Liver (tissue), 9 donors: ENCODE results near the gene WDR27. TPM values are rescaled to one million over a fixed set of nuclear protein-coding genes. Genes with fewer than 3 reads are reported as not detected.

Experiments used
- DNase-seq: peaks from one replicate; pipeline ENCODE4 v3.0.0-alpha.2; 2017; ENCODE audit warnings: low spot score
- H3K27ac ChIP-seq, 2 donors: one replicate each; pipeline ENCODE4 v1.7.0; 2013; ENCODE audit warnings: inconsistent platforms in 2 of 2, low read length in 2 of 2, control low read depth in 1 of 2, low read depth in 1 of 2, mild to moderate bottlenecking in 1 of 2
- H3K27me3 ChIP-seq, 4 donors: one replicate each; pipeline versions ENCODE4 v1.6.1 to v1.7.0; 2013; ENCODE audit warnings: low read length in 3 of 4, inconsistent platforms in 1 of 4, mild to moderate bottlenecking in 1 of 4, moderate library complexity in 1 of 4; ENCODE audit not compliant: control insufficient read depth in 4 of 4, insufficient read depth in 4 of 4
- H3K36me3 ChIP-seq, 4 donors: one replicate each; pipeline versions ENCODE4 v1.6.1 to v1.7.0; 2013; ENCODE audit warnings: low read length in 3 of 4, mild to moderate bottlenecking in 3 of 4, low read depth in 1 of 4, moderate library complexity in 1 of 4; ENCODE audit not compliant: control insufficient read depth in 4 of 4, insufficient read depth in 3 of 4
- H3K4me1 ChIP-seq, 4 donors: one replicate each; pipeline versions ENCODE4 v1.6.1 to v1.7.0; 2013; ENCODE audit warnings: low read length in 3 of 4, mild to moderate bottlenecking in 3 of 4, moderate library complexity in 1 of 4; ENCODE audit not compliant: control insufficient read depth in 4 of 4, insufficient read depth in 4 of 4
- H3K4me3 ChIP-seq, 3 donors: one replicate each; pipeline versions ENCODE4 v1.6.1 to v1.7.0; 2013; ENCODE audit warnings: low read length in 3 of 3, control low read depth in 1 of 3, low read depth in 1 of 3, mild to moderate bottlenecking in 1 of 3
- H3K9ac ChIP-seq, 2 donors: one replicate each; pipeline ENCODE4 v1.7.0; 2013; ENCODE audit warnings: low read length in 2 of 2, mild to moderate bottlenecking in 2 of 2, moderate library complexity in 2 of 2, control low read depth in 1 of 2, low read depth in 1 of 2
- H3K9me3 ChIP-seq, 4 donors: one replicate each; pipeline versions ENCODE4 v1.6.1 to v1.7.0; 2013; ENCODE audit warnings: low read length in 3 of 4; ENCODE audit not compliant: control insufficient read depth in 4 of 4
- ATF3 ChIP-seq: IDR thresholded peaks from 2 replicates; pipeline ENCODE4 v1.6.1; 2016; ENCODE audit warnings: antibody characterized with exemption
- CTCF ChIP-seq: fragments of 150-350 bp; IDR thresholded peaks from 2 replicates; pipeline ENCODE4 v1.5.1; 2017; ENCODE audit warnings: improper control_type of control experiment, low read depth, low read length; ENCODE audit not compliant: missing input control
- EGR1 ChIP-seq, 2 donors: IDR thresholded peaks; 2 replicates each; pipeline ENCODE4 v1.6.1; 2016 to 2018; ENCODE audit warnings: antibody characterized with exemption in 2 of 2, low read depth in 2 of 2
- FOXA1 ChIP-seq: IDR thresholded peaks from 2 replicates; pipeline ENCODE4 v1.6.1; 2016; ENCODE audit warnings: antibody characterized with exemption
- FOXA2 ChIP-seq: IDR thresholded peaks from 2 replicates; pipeline ENCODE4 v1.6.1; 2016; ENCODE audit warnings: antibody characterized with exemption
- GABPA ChIP-seq, 2 donors: IDR thresholded peaks in 1 of 2; conservative IDR thresholded peaks in 1 of 2; 2 replicates each; pipeline ENCODE4 v1.6.1; 2016; ENCODE audit warnings: antibody characterized with exemption in 2 of 2, mild to moderate bottlenecking in 1 of 2, moderate library complexity in 1 of 2
- HNF4A ChIP-seq, 2 donors: conservative IDR thresholded peaks; 2 replicates each; pipeline ENCODE4 v1.6.1; 2016; ENCODE audit warnings: antibody characterized with exemption in 2 of 2, mild to moderate bottlenecking in 2 of 2
- HNF4G ChIP-seq: IDR thresholded peaks from 2 replicates; pipeline ENCODE4 v1.6.1; 2016; ENCODE audit warnings: antibody characterized with exemption
- JUND ChIP-seq, 2 donors: IDR thresholded peaks; 2 replicates each; pipeline ENCODE4 v1.6.1; 2016; ENCODE audit warnings: antibody characterized with exemption in 2 of 2
- MAX ChIP-seq: IDR thresholded peaks from 2 replicates; pipeline ENCODE4 v1.6.1; 2016; ENCODE audit warnings: antibody characterized with exemption
- NR2F2 ChIP-seq: IDR thresholded peaks from 2 replicates; pipeline ENCODE4 v1.6.1; 2016; ENCODE audit warnings: antibody characterized with exemption
- RAD21 ChIP-seq, 2 donors: IDR thresholded peaks; 2 replicates each; pipeline ENCODE4 v1.6.1; 2016; ENCODE audit warnings: antibody characterized with exemption in 2 of 2, mild to moderate bottlenecking in 2 of 2
- REST ChIP-seq: IDR thresholded peaks from 2 replicates; pipeline ENCODE4 v1.6.1; 2016; ENCODE audit warnings: antibody characterized with exemption, mild to moderate bottlenecking
- RXRA ChIP-seq, 2 donors: IDR thresholded peaks; 2 replicates each; pipeline ENCODE4 v1.6.1; 2017 to 2018; ENCODE audit warnings: antibody characterized with exemption in 2 of 2, mild to moderate bottlenecking in 1 of 2
- SP1 ChIP-seq: IDR thresholded peaks from 2 replicates; pipeline ENCODE4 v1.6.1; 2018; ENCODE audit warnings: antibody characterized with exemption, mild to moderate bottlenecking
- TAF1 ChIP-seq: conservative IDR thresholded peaks from 2 replicates; pipeline ENCODE4 v1.6.1; 2016; ENCODE audit warnings: antibody characterized with exemption, mild to moderate bottlenecking
- YY1 ChIP-seq: IDR thresholded peaks from 2 replicates; pipeline ENCODE4 v1.6.1; 2016; ENCODE audit warnings: antibody characterized with exemption, mild to moderate bottlenecking
- ZBTB33 ChIP-seq: IDR thresholded peaks from 2 replicates; pipeline ENCODE4 v1.6.1; 2016; ENCODE audit warnings: antibody characterized with exemption
- WGBS: extraction: QIAGEN DNeasy Blood & Tissue Kit; methylation state at CpG from one replicate; pipeline ENCODE4 v1.1.7; 2013; 5-methylcytosine and 5-hydroxymethylcytosine counted together
- polyA plus RNA-seq, 2 donors: library from polyadenylated mRNA; stranded (reverse) in 1 of 2; unstranded in 1 of 2; fragments of 200-250 nt in 1 of 2; fragments of >200 nt in 1 of 2; fragmentation: Nextera tagmentation in 1 of 2; extraction: Ambion mirVana in 1 of 2; gene quantifications; one replicate each; pipeline versions ENCODE4 v1.2.1 to v1.2.3, GENCODE V29; 2013 to 2015
- total RNA-seq, 2 donors: library from RNA; depleted of rRNA; stranded (reverse); fragments of >200 nt; gene quantifications; one replicate each; pipeline ENCODE4 v1.2.3, GENCODE V29; 2014
- donor health status: healthy.
- donor health status: healthy.
- donor health status: healthy.
- donor health status: healthy.
- donor health status: healthy.

WDR27 gene
- total and polyA plus RNA-seq, 4 donors, result 3.7 to 20.1 (median 7.7) TPM

GRCh38 chr6:169691260-169691659, 10.6 kb downstream of the WDR27 start:
- DNase-seq, result no peak
- no peak overlapping the region for H3K27ac ChIP-seq
- no peaks in the 10 kb centered on the region for H3K4me1 ChIP-seq
- H3K9ac ChIP-seq, result no peak overlapping the region
- peaks cover 0 to 3% (median 0%) of the 10 kb centered on the region in 4 donors for H3K9me3 ChIP-seq
- TF ChIP-seq FOXA2 (no peak), RXRA (IDR thresholded peaks at IDR 0.05) (no peak), SP1 (no peak), ATF3 (no peak), ZBTB33 (no peak), CTCF (no peak), REST (no peak), RAD21 (IDR thresholded peaks at IDR 0.05) (no peak), YY1 (no peak), FOXA1 (no peak), NR2F2 (no peak), MAX (no peak), JUND (IDR thresholded peaks at IDR 0.05) (no peak), GABPA (IDR thresholded peaks at IDR 0.05 in 1 of 2, conservative IDR thresholded peaks at IDR 0.05 in 1 of 2) (no peak), EGR1 (IDR thresholded peaks at IDR 0.05; ENCODE audit: low read depth in 2 of 2) (no peak), HNF4G (no peak), TAF1 (no peak), HNF4A (conservative IDR thresholded peaks at IDR 0.05) (no peak)
- H3K27me3 ChIP-seq, result no peaks in the 10 kb centered on the region
- 99% methylated on average over 2 of the region's 2 CpGs for WGBS
- no peak overlapping the region for H3K4me3 ChIP-seq
- H3K36me3 ChIP-seq, result peaks cover 3 to 18% (median 11%) of the 10 kb centered on the region in 4 donors
